ENCODE measurements around the gene BBX. TPM values are rescaled to one million over a fixed set of nuclear protein-coding genes. Genes with fewer than 3 reads are reported as not detected.
A peak's percentile ranks its signal among the peaks of the same experiment; 100 is the strongest.

Gene BBX
- 83.4 TPM for total RNA-seq

GRCh38 chr3:107522510-107523288 is at the start of gene BBX:
TSS of gene BBX (plus strand) at chr3:107522962. CDS start at chr3:107710461, 187,499 bp downstream.
- DNase-seq = peak; percentile 97

DNA sequence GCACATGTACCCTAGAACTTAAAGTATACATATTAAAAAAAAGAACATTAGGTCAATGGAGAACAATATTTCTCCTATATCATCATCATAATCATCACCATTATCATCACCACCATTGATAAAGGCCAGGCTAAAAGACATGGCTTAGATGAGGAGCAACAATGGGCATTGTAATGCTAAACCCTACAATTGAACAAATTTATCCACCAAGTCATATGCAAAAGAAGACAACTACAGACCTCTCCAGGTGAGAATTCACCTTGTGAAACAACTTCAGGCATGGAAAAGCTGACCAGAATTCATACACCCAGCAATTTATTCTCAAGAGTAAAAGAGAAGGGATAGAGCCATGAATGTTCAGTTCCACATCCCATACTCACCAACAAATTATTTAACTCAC is 46.3 kb upstream of the BBX start:
- DNase-seq = no peak

- DNase-seq = no peak
Observed at GRCh38 chr3:107487490-107487889, 35.3 kb upstream of the BBX start.

DNA sequence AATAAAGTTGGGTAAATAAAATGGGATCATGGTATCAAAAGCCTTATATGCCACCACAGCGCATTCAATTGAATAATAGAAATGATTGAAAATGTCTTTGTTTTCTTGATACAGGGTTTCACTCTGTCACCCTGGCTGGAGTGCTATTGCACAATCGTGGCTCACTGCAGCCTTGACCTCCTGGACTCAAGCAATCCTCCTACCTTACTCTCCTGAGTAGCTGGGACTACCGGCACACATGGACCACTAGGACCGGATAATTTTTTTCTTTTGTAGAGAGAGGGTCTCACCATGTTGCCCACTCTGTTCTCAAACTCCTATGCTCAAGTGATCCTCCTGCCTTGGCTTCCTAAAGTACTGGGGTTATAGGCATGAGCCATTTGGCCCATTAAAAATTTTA is 33.8 kb upstream of the BBX start:
- DNase-seq = no peak

DNA sequence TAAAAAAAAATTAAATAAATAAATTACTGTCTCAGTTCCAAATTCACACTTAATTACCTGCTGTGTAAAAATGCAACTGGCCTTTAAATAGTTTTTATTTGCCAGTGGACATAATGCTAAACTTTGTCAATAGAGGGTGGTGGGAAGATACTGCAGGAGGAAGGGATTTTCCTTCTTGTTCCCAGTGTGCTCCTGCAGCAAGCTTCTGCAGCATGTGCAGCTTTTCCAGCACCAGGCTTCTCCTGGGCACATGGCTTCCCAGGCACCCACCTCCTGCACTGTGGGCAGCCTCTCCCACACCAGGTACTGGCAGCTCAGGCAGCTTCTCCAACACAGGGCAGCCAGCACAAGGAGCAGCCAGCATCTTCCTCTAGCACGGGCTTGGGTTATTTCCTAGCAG is 29.6 kb upstream of the BBX start:
- no peak for DNase-seq

- no peak for DNase-seq
Observed at GRCh38 chr3:107496855-107497254, 25.9 kb upstream of the BBX start.

DNA sequence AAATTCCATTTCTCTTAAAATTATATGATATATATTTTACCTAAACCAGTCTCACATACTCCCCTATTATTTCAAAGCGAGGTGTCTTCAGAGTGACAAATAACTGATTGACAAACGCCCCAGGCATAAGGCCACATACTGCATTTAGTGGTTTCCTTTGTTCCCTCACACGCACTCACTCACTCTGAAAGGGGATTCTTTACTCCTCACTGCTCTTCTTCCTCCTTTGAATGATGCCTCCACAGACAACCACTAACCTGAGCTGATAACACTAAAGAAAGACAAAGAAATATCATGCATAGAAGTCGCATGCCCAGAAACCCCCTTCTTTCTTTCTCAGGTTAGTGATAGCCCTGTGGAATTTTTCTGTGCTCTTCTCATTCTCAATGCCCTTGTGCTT is 24.1 kb upstream of the BBX start:
- DNase-seq = no peak

DNA sequence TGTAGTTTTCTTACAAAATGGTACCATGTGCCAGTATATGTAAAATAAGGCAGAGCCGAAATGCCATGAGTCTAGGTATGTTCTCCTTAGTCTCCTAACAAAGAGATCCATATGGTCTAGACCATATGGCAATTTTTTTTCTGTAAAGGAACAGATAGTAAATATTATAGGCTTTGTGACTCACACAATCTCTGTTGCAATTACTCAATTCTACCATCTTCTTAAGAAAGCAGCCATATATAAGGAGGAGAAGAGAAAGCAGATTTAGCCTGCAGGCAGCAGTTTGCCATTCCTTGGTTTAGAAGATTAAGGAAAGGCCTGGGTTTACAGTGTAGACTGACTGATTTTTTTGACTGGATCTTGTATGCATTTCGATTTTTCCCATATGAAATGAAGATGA is 16.3 kb upstream of the BBX start:
- DNase-seq = no peak

- no peak for DNase-seq
Observed at GRCh38 chr3:107508331-107508730, 14.4 kb upstream of the BBX start.

GRCh38 chr3:107512108-107512507 is 10.7 kb upstream of the BBX start:
- no peak for DNase-seq

- DNase-seq = no peak
Observed at GRCh38 chr3:107514453-107514852, 8.3 kb upstream of the BBX start.

DNA sequence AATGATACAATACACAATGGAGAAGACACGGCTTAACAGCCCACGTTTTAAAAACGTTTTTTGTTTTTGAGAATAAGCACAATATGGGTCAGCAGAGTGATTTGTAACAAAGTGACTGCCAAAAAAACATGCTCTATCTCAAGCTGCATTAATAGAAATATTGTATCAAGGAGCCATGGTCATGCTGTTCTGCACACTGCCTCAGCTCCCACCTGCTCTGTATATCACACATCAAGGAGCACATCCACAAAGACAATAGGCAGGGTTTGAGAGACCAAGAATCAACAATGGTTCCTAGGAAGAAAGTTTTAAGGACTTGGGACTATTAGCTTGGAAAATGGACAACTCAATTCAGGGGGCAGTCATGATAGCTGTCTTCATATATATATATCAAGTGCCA is 6.3 kb upstream of the BBX start:
- no peak for DNase-seq

- no peak for DNase-seq
Observed at GRCh38 chr3:107520535-107520934, 2.2 kb upstream of the BBX start.

GRCh38 chr3:107521469-107522059 is 1.2 kb upstream of the BBX start:
- no peak for DNase-seq

DNA sequence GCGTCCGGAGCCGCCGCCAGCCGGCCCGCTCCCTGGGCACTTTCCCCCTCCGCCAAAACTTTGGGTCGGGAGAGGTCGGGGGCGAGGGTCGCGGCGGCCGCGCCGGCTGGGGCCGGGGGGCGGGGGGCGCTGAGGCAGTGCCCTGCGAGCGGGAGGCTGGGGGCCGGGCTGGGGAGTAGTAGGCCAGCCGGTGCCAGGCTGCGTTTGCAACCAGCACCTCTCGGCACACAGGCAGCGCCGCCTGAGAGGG is 452 bp downstream of the BBX start:
- DNase-seq = peak; percentile 75

DNA sequence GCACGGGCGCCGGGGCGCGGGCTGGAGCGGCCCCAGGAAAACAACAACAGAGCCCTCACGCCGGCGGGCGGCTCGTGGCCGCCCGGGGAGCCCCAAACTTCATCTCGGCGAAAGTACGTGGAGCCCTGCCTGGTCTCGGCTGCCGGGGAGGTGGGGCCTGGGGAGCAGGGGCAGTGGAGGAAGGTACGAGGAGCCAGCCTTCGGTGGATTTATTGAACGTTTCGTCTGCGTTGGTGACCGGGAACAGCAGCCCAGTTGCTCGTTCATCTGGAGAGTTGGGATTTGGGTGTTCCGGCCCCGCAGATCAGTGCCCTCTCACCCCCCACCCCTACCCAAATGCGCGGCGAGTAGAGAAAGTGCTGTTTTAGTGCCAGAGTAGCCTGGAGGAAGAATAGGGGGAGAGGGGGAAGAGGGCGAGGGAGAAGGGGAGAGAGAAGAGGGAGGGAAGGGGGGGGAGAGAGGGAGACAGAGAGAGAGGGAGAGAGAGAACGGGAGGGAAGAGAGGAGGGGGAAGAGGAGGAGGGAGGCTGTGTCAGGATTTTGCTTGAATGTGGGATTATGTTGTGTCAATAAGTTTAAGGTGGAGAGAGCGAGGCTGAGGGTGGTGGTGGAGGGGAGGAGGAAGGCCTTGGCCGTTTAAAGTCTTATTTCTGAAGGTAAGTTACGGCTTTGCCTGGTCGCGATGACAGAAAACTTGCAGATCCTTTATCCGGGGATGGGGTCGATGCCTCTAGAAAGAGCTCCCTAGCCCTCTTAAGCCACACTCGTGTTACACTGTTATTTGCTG is 970 bp downstream of the BBX start:
- DNase-seq = peak; percentile 77

- peak; percentile 65 for DNase-seq
Observed at GRCh38 chr3:107524326-107524840, 1.6 kb downstream of the BBX start.

DNA sequence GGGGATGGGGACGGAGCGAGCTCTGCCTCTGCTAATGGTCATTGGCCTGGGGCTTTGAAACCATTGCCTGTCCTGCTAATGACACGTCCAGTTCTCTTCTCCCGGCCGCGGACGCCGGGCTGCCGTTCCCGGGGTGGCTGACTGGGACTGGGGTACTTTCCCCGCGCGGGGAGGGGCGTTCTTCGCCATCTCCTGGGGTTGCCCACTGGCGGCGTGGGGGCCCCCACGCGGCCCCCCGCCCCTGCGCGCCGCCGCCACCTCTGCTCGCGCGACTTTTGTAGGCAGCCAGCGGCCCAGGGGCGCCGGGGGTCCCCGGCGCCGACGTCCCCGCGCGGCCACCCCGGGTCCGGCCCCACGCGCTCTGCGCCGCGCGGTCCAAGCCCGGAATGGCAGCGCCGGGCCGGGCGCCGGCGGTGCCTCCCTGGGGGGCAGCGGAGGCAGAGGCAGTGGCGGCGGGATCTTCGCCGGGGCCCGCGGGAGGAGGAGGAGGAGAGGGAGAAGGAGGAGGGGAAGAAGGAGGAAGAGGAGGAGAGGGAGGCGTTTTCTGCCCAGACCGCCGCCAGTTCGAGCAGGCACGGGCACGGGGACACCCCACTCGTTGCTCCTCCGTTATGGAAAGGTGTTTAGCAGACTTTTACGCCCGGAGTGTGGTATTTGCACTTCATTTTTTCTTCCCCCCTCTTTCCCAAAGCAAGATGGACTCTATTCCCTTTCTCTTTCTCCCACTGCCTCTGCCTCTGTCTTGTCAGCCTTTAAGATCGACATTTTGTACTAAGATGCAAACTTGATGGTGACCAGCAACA is 2.3 kb downstream of the BBX start:
- DNase-seq = peak; percentile 75

DNA sequence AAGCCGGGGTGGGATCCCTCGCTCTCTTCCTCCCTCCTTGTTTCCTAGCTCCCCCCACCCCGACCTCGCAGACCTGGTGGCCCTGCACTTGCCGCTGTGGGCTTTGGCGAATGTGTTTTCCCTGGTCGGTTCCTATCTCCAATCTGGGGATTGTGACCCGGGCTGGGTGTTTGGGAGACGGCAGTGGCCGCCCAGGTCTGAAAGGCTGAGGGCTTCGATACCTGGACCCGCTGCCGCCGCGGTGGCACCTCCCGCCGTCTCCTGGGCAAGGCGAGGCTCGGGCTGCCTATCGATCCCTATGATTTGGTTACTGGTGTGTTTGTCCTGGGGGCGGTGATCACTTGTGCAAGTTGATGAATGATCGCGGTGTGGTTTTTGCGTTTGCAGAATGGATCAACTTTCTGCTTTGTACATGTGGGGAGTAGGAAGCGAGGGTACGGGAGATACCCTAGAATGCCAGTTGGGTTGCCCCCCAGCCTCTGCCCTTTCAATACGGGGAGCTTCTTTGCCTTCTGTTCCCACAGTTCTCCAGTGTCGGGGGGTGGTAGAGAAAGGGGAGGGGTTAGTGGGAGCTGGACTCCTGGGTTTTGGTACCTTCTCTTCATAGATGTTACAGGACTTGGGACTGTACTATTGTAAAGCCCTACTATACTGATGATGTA is 3.0 kb downstream of the BBX start:
- peak; percentile 49 for DNase-seq

DNA sequence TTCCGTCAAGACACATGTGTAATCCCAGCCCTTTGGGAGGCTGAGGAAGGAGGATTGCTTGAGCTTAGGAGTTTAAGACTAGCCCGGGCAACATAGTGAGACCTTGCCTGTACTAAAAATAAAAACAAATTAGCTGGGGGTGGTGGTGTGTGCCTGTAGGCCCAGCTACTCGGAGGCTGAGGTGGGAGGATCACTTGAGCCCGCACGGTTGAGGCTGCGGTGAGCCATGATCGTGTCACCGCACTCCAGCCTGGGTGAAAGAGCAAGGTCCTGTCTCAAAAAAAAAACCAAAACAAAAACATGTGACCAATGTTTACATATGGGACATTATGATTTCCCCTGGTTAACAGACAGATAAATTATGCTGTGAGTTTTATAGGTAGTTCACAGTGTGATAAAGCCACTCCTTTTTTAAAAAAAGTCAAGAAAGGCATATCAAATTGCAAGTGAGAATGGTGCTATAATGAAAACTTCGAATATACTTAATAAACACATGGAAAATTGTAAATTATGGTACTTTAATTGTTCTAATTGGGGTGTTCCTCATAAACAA is 9.2 kb downstream of the BBX start:
- no peak for DNase-seq

DNA sequence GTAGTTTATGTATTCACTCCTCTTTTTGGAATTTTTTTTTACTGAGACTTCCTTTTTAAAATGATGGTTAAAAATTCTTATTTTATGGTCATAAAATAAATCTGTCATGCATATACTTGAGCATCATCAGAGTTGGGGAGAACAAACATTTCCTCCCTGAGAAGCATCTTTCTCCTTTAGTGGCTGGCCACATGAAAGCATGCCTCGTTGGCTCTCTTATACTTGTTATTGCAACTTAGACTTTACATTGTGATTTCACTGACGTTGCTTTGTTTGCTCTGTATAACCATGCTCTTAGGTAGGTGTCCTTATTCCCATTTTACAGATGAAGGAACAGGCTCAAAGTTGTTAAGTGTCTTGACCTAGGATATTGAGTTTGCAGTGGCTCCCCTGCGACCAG is 18.1 kb downstream of the BBX start:
- no peak for DNase-seq

DNA sequence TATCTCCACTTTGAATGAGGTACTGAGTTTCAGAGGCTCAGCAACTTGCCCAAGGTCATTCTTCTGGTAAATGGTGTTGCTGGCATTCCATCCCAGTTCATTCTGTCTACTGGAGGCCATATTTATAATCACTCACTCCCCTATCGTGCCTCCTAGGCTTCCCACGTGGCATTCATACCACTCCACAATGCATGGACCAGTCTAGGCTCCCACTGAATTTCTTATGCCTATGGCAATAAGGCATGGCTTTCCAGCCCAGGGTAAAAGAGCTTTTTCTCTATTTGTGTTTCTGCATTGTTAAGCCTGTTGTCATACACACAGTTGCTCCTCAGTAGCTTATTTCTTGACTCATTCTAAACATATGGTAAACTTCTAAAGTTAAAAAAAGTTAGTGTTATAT is 19.9 kb downstream of the BBX start:
- DNase-seq = no peak
